ENCODE measurements around the gene SSRP1. TPM values are rescaled to one million over a fixed set of nuclear protein-coding genes. Genes with fewer than 3 reads are reported as not detected.

SSRP1 gene
- total and polyA plus RNA-seq, 9 of the 15 experiments (the other 6 are each of a cell fraction or from before 2014, with no cell fraction given) = 91.1 to 416 (median 245) TPM

GRCh38 chr11:57276169-57276970, 59.3 kb downstream of the SSRP1 start:
- in situ Hi-C loops (cut with MboI) (no loop called here), intact Hi-C loops (cut with micrococcal nuclease) (loop anchor here (5.0 kb wide), 1 partner anchor 51 kb away; no protein-coding TSS in a partner anchor)
- Histone ChIP-seq H3K4me3 (no peak overlapping the region), H3K79me2 (ENCODE audit: control insufficient read depth, insufficient read depth, low read length) (no peaks in the 10 kb centered on the region), H3K4me1 (replicated peaks in 1 of 2; ENCODE audit: control insufficient read depth in 2 of 2, insufficient read depth in 2 of 2, low read length in 2 of 2) (peaks cover 0 to 14% of the 10 kb centered on the region in 2 experiments; a peak in 4 of 5 replicates), H3K9me1 (ENCODE audit: control insufficient read depth, insufficient read depth, low read length) (no peaks in the 10 kb centered on the region), H3K36me3 (ENCODE audit: control insufficient read depth, insufficient read depth, low read length) (no peaks in the 10 kb centered on the region), H2AFZ (ENCODE audit: low read depth, low read length) (no peak overlapping the region), H3K27me3 (ENCODE audit: control insufficient read depth in 2 of 2, insufficient read depth in 2 of 2, low read length in 2 of 2) (no peaks in the 10 kb centered on the region), H3K9me3 (replicated peaks; ENCODE audit: control insufficient read depth, insufficient read depth, low read depth, low read length) (no peaks in the 10 kb centered on the region), H3K4me2 (ENCODE audit: insufficient read depth, low read length) (no peak overlapping the region), H3K9ac (ENCODE audit: insufficient read depth in 1 of 2, low read depth in 2 of 2, low read length in 2 of 2) (no peak overlapping the region), H4K20me1 (replicated peaks; ENCODE audit: control insufficient read depth, insufficient read depth, low read length) (no peaks in the 10 kb centered on the region), H3K27ac (ENCODE audit: extremely low read depth, low read depth, low read length) (no peak overlapping the region)
- ChIA-PET POLR2A (interaction anchor here (0.6 kb wide), 1 partner anchor 536 kb away, joined by 3 read pairs; no protein-coding TSS in a partner anchor), CTCF (ENCODE audit: low intra/inter-chr PET ratio) (no interaction called here)
- no TSS peak for BruUV-seq (replicated peaks)
- DNase-seq (ENCODE audit: extremely low read depth in 1 of 4, low spot score in 3 of 4) = no peak
- 4% methylated on average over 3 of the region's 3 CpGs for WGBS (ENCODE audit: insufficient coverage, low coverage, missing lambda C conversion rate)
- no peak for TF ChIP-seq NR3C1 (CRISPR knock-in tag; IDR thresholded peaks at IDR 0.05)
- TF ChIP-seq MITF (IDR thresholded peaks at IDR 0.05) = no peak
- peak; percentile 58; the same call in 1 of the 2 replicates for TF ChIP-seq PKNOX1 (IDR thresholded peaks at IDR 0.05)
- TF ChIP-seq ZNF263 (CRISPR knock-in tag; IDR thresholded peaks at IDR 0.05; ENCODE audit: borderline replicate concordance) = peak; percentile 31; the same call in 1 of the 2 replicates
- 0 out of 2 replicates have a peak, but pooled peaks have one; percentile 18 for TF ChIP-seq L3MBTL2 (IDR thresholded peaks at IDR 0.05)
- TF ChIP-seq FOXA3 (CRISPR knock-in tag; conservative IDR thresholded peaks at IDR 0.05 in 1 of 2, IDR thresholded peaks at IDR 0.05 in 1 of 2) = peak in 1 of 2 experiments; percentile 10; a peak in 1 of 4 replicates
- TF ChIP-seq TAL1 (IDR thresholded peaks at IDR 0.05) = no peak
- TF ChIP-seq ZNF766 (CRISPR knock-in tag; conservative IDR thresholded peaks at IDR 0.05) = peak; percentile 94
- TF ChIP-seq ZNF175 (CRISPR knock-in tag; IDR thresholded peaks at IDR 0.05; ENCODE audit: low read depth) = no peak
- TF ChIP-seq GABPB2 (CRISPR knock-in tag; conservative IDR thresholded peaks at IDR 0.05) = no peak
- no peak for TF ChIP-seq CGGBP1 (CRISPR knock-in tag; IDR thresholded peaks at IDR 0.05)
- TF ChIP-seq PBX2 (CRISPR knock-in tag; IDR thresholded peaks at IDR 0.05; ENCODE audit: low read depth) = no peak
- TF ChIP-seq PBX2 (tag; conservative IDR thresholded peaks at IDR 0.05; ENCODE audit: low read depth) = peak; percentile 85
- peak; percentile 91 for TF ChIP-seq MEIS2 (IDR thresholded peaks at IDR 0.05; ENCODE audit: partially characterized antibody)
- 0 out of 3 replicates have a peak, but pooled peaks have one; percentile 13 for ATAC-seq
- FAIRE-seq = no peak

Measured in K562 (cell line).